Testis (tissue), 5 donors: ENCODE data around the gene ORM2. TPM values are rescaled to one million over a fixed set of nuclear protein-coding genes. Genes with fewer than 3 reads are reported as not detected.
"Not testable (repeated sequence)": the region's sequence is repeated elsewhere in the genome, so short reads cannot be mapped to it uniquely, and the experiment has no call there.

Experiments
- DNase-seq: peaks from one replicate; pipeline ENCODE4 v3.0.0-alpha.2; 2019
- H3K27ac ChIP-seq, 2 donors: fragments of 200-600 bp; sonication (generic); one replicate each; pipeline ENCODE4 v1.5.1; 2019
- H3K27me3 ChIP-seq: fragments of 200-600 bp; sonication (generic); one replicate; pipeline ENCODE4 v1.5.1; 2019
- H3K36me3 ChIP-seq: fragments of 200-600 bp; sonication (generic); one replicate; pipeline ENCODE4 v1.5.1; 2017; ENCODE audit warnings: low read depth; ENCODE audit errors: missing control alignments
- H3K4me1 ChIP-seq: fragments of 200-600 bp; sonication (generic); one replicate; pipeline ENCODE4 v1.5.1; 2019
- H3K4me3 ChIP-seq, 2 donors: fragments of 200-600 bp; sonication (generic); one replicate each; pipeline ENCODE4 v1.5.1; 2017 to 2019
- H3K9me3 ChIP-seq: fragments of 200-600 bp; sonication (generic); one replicate; pipeline ENCODE4 v1.5.1; 2017
- POLR2A ChIP-seq: fragments of 450-650 bp; IDR thresholded peaks from one replicate; pipeline ENCODE4 v1.6.1; 2017; ENCODE audit warnings: antibody characterized with exemption, mild to moderate bottlenecking, moderate library complexity
- WGBS, 2 donors: methylation state at CpG; one replicate each; pipeline ENCODE4 v1.1.5; 2018; 5-methylcytosine and 5-hydroxymethylcytosine counted together
- intact Hi-C: fragments of 100-400 bp; cut with DNase I; formaldehyde crosslinking; loops from one replicate; pipeline ENCODE4 v1.15.1; 2023; ENCODE audit warnings: low total_unique reads
- long read RNA-seq, 2 donors: transcript quantifications; one replicate each; lab custom pipeline, GENCODE V29; 2026
- polyA plus RNA-seq: library from polyadenylated mRNA; stranded (reverse); fragments of 350-450 nt; fragmentation: Illumina TruSeq; extraction: RNeasy Lipid Tissue Mini Kit (QIAGEN cat#74804); gene quantifications from one replicate; pipeline ENCODE4 v1.2.3, GENCODE V29; 2014; ENCODE audit warnings: low read depth, low replicate concordance; ENCODE audit not compliant: insufficient read depth
- total RNA-seq, 2 donors: library from RNA; depleted of rRNA; stranded (reverse); fragments of >200 nt; gene quantifications; one replicate each; pipeline ENCODE4 v1.2.3, GENCODE V29; 2016
- TF ChIP-seq, protein P1 (sequence below), 3 experiments: fragments of 450-650 bp in 2 of 3; fragments of 200-600 bp in 1 of 3; sonication (generic) in 1 of 3; IDR thresholded peaks; one replicate each; pipeline ENCODE4 v1.5.1; 2016 to 2019; ENCODE audit warnings: antibody characterized with exemption in 3 of 3, mild to moderate bottlenecking in 2 of 3, moderate library complexity in 1 of 3

Gene ORM2
- under 1 TPM in 1 of 2 donors, not detected in 1; 0.56 TPM for total RNA-seq
- polyA plus RNA-seq, result 2.3 TPM
- long read RNA-seq, donor 1, result 0 reads
- long read RNA-seq, donor 2, result 0 reads

DNA sequence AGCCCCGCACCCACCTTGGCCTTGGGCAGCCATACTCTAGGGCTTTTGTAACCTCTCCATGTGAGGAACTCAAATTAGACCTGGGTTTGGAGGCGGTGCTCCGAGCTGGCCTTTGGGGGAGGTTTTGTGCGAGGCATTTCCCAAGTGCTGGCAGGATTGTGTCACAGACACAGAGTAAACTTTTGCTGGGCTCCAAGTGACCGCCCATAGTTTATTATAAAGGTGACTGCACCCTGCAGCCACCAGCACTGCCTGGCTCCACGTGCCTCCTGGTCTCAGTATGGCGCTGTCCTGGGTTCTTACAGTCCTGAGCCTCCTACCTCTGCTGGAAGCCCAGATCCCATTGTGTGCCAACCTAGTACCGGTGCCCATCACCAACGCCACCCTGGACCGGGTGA, at the start of gene ORM2:
Gene ORM2 (plus strand): TSS at position 245 of the 398 bp plus-strand sequence. CDS start 36 bp downstream, at position 281.
- intact Hi-C loops, H3K27ac ChIP-seq: not testable (repeated sequence)
- WGBS, 2 donors, result 76% methylated on average over 3 of the region's 10 CpGs; no CpG with 5 or more reads in 1 of the 2 donors

DNA sequence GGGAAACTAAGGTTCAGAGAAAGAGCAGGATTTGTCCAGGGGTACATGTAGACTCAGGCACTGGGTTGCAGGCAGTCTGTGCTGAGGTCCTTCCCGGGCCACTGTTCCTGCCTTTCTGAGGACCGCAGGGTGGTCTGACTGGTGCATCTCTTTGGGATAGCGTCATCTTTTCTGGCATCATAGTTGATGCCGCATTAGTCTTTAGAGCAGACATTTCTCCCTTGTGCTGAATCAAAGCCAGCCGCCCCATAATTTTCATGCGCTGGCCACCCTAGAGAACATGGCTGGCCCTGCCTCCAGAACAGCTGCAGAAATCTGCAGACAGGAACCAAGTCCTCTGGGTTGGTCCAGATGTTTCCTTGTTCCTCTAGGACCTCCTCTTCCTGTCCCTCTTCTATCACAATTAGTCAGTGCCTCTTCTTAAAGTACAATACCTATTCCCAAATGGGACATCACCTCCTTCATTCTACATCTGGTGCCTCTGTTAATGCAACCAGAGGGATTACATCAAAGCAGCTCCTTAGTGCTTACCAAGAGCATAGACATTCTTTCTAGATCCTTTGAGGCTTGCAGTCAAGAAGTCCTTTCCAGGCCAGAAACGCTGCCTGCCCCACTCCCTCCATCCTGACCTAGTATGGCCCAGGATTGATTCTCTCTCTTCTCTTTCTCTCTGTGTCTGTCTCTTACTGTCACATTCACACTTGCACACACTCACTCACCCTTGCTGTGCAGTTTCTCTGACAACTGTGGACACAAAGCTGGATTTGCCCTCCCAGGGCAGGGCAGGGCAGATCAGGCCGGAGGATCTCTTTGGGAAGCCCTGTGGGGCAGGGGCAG, 48.8 kb upstream of the ORM2 start:
- intact Hi-C loops, result loop anchor here (10.0 kb wide), 1 partner anchor 196 kb away; no protein-coding TSS in a partner anchor
- WGBS, 2 donors, result 64 to 67% methylated on average over 7 to 8 of the region's 8 CpGs
- Histone ChIP-seq H3K36me3 (no peaks in the 10 kb centered on the region), H3K4me3 (no peak overlapping the region), H3K9me3 (no peaks in the 10 kb centered on the region), H3K4me1 (peaks cover 14% of the 10 kb centered on the region), H3K27me3 (no peaks in the 10 kb centered on the region), H3K27ac (no peak overlapping the region)
- TF ChIP-seq, protein P1, sequence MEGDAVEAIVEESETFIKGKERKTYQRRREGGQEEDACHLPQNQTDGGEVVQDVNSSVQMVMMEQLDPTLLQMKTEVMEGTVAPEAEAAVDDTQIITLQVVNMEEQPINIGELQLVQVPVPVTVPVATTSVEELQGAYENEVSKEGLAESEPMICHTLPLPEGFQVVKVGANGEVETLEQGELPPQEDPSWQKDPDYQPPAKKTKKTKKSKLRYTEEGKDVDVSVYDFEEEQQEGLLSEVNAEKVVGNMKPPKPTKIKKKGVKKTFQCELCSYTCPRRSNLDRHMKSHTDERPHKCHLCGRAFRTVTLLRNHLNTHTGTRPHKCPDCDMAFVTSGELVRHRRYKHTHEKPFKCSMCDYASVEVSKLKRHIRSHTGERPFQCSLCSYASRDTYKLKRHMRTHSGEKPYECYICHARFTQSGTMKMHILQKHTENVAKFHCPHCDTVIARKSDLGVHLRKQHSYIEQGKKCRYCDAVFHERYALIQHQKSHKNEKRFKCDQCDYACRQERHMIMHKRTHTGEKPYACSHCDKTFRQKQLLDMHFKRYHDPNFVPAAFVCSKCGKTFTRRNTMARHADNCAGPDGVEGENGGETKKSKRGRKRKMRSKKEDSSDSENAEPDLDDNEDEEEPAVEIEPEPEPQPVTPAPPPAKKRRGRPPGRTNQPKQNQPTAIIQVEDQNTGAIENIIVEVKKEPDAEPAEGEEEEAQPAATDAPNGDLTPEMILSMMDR (IDR thresholded peaks at IDR 0.05), result no peak
- TF ChIP-seq POLR2A, result no peak
- DNase-seq, result no peak

More for the DNA sequence above, at the start of gene ORM2:
- DNase-seq, H3K4me1 ChIP-seq, H3K27me3 ChIP-seq, H3K36me3 ChIP-seq, H3K9me3 ChIP-seq, H3K4me3 ChIP-seq: not testable (repeated sequence)

DNA sequence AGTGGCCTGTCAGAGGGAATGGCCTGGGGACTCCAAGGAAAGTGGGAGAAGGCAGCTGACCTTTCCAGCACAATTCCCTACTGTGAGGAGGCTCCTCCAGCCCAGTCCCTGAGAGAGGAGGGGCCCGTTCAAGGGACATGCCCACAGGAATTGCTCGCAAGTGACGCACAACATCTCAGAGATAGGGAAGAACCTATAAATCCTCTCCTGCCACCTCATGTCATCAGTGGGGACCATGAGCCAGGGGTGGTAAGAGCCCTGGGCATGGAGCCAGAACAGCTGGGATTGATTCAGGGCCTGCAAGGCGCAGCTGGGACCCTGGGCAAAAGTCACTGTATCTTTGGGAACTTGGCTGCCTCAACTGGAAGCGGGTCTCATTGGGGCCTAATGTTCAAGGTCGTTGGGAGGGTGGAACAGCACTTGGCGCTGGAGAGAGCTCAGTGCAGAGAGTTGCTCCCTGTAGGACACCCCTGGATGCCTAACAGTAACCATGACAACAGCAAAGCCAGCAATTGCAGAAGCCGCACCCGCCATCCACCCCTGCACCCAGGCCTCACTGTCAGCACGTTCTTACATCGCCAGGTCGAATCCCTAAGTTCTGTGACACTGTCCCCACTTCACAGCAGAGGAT, 48.1 kb upstream of the ORM2 start:
- Histone ChIP-seq H3K4me1 (peaks cover 14% of the 10 kb centered on the region), H3K4me3 (no peak overlapping the region), H3K27ac (no peak overlapping the region), H3K36me3 (no peaks in the 10 kb centered on the region), H3K27me3 (no peaks in the 10 kb centered on the region), H3K9me3 (no peaks in the 10 kb centered on the region)
- intact Hi-C loops, result loop anchor here (10.0 kb wide), 1 partner anchor 197 kb away; no protein-coding TSS in a partner anchor
- WGBS, 2 donors, result 33 to 39% methylated on average over 7 to 12 of the region's 12 CpGs
- TF ChIP-seq POLR2A, result no peak
- TF ChIP-seq, protein P1 (IDR thresholded peaks at IDR 0.05), result no peak
- peak; percentile 78 for DNase-seq

DNA sequence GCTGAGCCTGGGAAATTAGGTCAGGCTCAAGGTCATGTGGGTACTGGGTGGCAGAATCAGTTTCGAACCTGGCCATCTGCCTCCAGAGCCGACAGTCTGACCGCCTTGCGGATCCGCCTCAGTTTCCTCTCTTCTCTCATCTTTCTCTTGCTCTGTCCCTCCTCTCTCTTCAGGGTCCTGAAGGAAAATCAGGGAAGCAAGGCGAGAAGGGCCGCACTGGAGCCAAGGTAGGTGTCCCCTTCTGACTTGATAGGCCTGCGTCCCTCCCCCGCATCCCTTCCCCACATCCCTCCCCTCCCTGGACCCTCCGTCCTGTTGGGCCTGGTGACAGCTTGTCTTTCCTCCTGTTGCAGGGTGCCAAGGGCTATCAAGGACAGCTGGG, 47.6 kb upstream of the ORM2 start:
- Histone ChIP-seq H3K4me1 (peaks cover 14% of the 10 kb centered on the region), H3K27ac (no peak overlapping the region), H3K36me3 (no peaks in the 10 kb centered on the region), H3K4me3 (no peak overlapping the region), H3K27me3 (no peaks in the 10 kb centered on the region), H3K9me3 (no peaks in the 10 kb centered on the region)
- WGBS, 2 donors, result 68 to 79% methylated on average over 9 to 10 of the region's 10 CpGs
- DNase-seq, result no peak
- intact Hi-C loops, result loop anchor here (10.0 kb wide), 1 partner anchor 197 kb away; no protein-coding TSS in a partner anchor
- TF ChIP-seq, protein P1 (IDR thresholded peaks at IDR 0.05), result no peak
- no peak for TF ChIP-seq POLR2A

DNA sequence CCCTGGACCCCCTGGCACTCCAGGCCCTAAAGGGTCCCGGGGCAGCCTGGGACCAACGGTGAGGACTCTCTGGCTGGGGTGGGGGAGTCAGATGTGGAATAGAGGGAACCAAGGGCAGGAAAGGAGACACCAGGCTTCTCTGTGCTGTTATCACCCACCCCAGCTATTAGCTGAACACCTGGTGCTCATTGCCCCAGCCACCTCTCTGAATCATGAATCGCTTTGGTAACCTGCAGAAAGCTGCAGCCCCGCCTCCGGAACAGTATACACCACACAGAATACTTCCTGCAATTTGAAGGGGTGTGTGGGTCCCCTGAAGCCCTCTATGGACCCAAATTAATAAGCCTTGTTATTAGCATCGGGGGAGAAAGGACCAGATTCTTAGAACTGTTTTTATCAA, 47.2 kb upstream of the ORM2 start:
- Histone ChIP-seq H3K9me3 (no peaks in the 10 kb centered on the region), H3K4me1 (peaks cover 14% of the 10 kb centered on the region), H3K4me3 (no peak overlapping the region), H3K27ac (no peak overlapping the region), H3K36me3 (no peaks in the 10 kb centered on the region), H3K27me3 (no peaks in the 10 kb centered on the region)
- intact Hi-C loops, result loop anchor here (10.0 kb wide), 1 partner anchor 198 kb away; no protein-coding TSS in a partner anchor
- DNase-seq, result no peak
- WGBS, 2 donors, result 77 to 82% methylated on average over 5 to 6 of the region's 6 CpGs
- TF ChIP-seq, protein P1 (IDR thresholded peaks at IDR 0.05), result no peak
- TF ChIP-seq POLR2A, result no peak
